DND-41 (cell line): ENCODE data around the gene DENND5B.

Source experiments
- ATAC-seq: fragments of 200-7000 bp; cut with Tn5 transposase; 3 replicates; pipeline ENCODE4 v1.9.1; 2021; ENCODE audit warnings: low read depth; ENCODE audit not compliant: insufficient read depth
- DNase-seq: peaks from one replicate; pipeline ENCODE4 v3.0.0-alpha.2; 2020
- H2AFZ ChIP-seq: 2 replicates; pipeline ENCODE4 v1.6.0; 2012; ENCODE audit warnings: low read depth, low read length
- H3K27ac ChIP-seq: 2 replicates; pipeline ENCODE4 v1.5.1; 2012; ENCODE audit warnings: low read length, inconsistent platforms
- H3K27me3 ChIP-seq: fragments of 200-600 bp; sonication (generic); 2 replicates; pipeline ENCODE4 v1.6.0; 2012; ENCODE audit warnings: low read length, mild to moderate bottlenecking, inconsistent platforms; ENCODE audit not compliant: insufficient read depth, poor library complexity
- H3K36me3 ChIP-seq: 2 replicates; pipeline ENCODE4 v1.5.1; 2012; ENCODE audit warnings: low read length, inconsistent platforms; ENCODE audit not compliant: insufficient read depth
- H3K4me1 ChIP-seq: 2 replicates; pipeline ENCODE4 v1.5.1; 2012; ENCODE audit warnings: mild to moderate bottlenecking, low read length; ENCODE audit not compliant: insufficient read depth
- H3K4me2 ChIP-seq: 2 replicates; pipeline ENCODE4 v1.6.0; 2012; ENCODE audit warnings: mild to moderate bottlenecking, moderate library complexity, low read length, inconsistent platforms; ENCODE audit not compliant: insufficient read depth
- H3K4me3 ChIP-seq, 2 experiments: fragments of 200-600 bp in 1 of 2; shearing (Covaris generic) in 1 of 2; 2 replicates each; pipeline ENCODE4 v1.5.1; 2012 to 2016; ENCODE audit warnings: inconsistent platforms in 2 of 2, low read length in 2 of 2, mild to moderate bottlenecking in 2 of 2, low read depth in 1 of 2, moderate library complexity in 1 of 2
- H3K79me2 ChIP-seq: 2 replicates; pipeline ENCODE4 v1.6.0; 2012; ENCODE audit warnings: low read length, inconsistent platforms; ENCODE audit not compliant: insufficient read depth
- H3K9ac ChIP-seq: 2 replicates; pipeline ENCODE4 v1.6.0; 2012; ENCODE audit warnings: low read depth, mild to moderate bottlenecking, inconsistent platforms, low read length, moderate library complexity
- H3K9me3 ChIP-seq: 2 replicates; pipeline ENCODE4 v1.5.1; 2012; ENCODE audit warnings: low read length, moderate library complexity, mild to moderate bottlenecking, inconsistent platforms; ENCODE audit not compliant: insufficient read depth, severe bottlenecking
- H4K20me1 ChIP-seq: 2 replicates; pipeline ENCODE4 v1.6.0; 2012; ENCODE audit warnings: low read length; ENCODE audit not compliant: insufficient read depth
- CTCF ChIP-seq: IDR thresholded peaks from 2 replicates; pipeline ENCODE4 v1.5.1; 2012; ENCODE audit warnings: borderline replicate concordance, low read length, moderate library complexity, mild to moderate bottlenecking; ENCODE audit not compliant: poor library complexity, severe bottlenecking; ENCODE audit errors: extremely low read depth
- EZH2 ChIP-seq: IDR thresholded peaks from 3 replicates; pipeline ENCODE4 v1.6.1; 2012; ENCODE audit warnings: borderline replicate concordance, low read depth, mild to moderate bottlenecking, moderate library complexity, low read length, inconsistent platforms; ENCODE audit not compliant: severe bottlenecking

Gene DENND5B

GRCh38 chr12:31631809-31632208 lies 40.9 kb upstream of the DENND5B start:
- Histone ChIP-seq H3K4me3 (no peak overlapping the region), H4K20me1 (no peaks in the 10 kb centered on the region), H3K9me3 (no peaks in the 10 kb centered on the region), H3K79me2 (no peaks in the 10 kb centered on the region), H3K4me1 (no peaks in the 10 kb centered on the region), H3K36me3 (no peaks in the 10 kb centered on the region), H3K9ac (no peak overlapping the region), H3K4me2 (no peak overlapping the region), H2AFZ (no peak overlapping the region), H3K27me3 (peaks cover 4% of the 10 kb centered on the region), H3K27ac (no peak overlapping the region)
- no peak for ATAC-seq
- no peak for DNase-seq
- TF ChIP-seq CTCF (no peak), EZH2 (no peak)

GRCh38 chr12:31631023-31631724 lies 40.2 kb upstream of the DENND5B start:
- Histone ChIP-seq H3K4me1 (no peaks in the 10 kb centered on the region), H4K20me1 (no peaks in the 10 kb centered on the region), H2AFZ (no peak overlapping the region), H3K36me3 (no peaks in the 10 kb centered on the region), H3K79me2 (no peaks in the 10 kb centered on the region), H3K9ac (no peak overlapping the region), H3K4me2 (no peak overlapping the region), H3K27ac (no peak overlapping the region), H3K4me3 (no peak overlapping the region), H3K27me3 (peaks cover 4% of the 10 kb centered on the region), H3K9me3 (no peaks in the 10 kb centered on the region)
- TF ChIP-seq CTCF: no peak
- no peak for TF ChIP-seq EZH2
- DNase-seq (no peak), ATAC-seq (no peak)

GRCh38 chr12:31629756-31630732 lies 39.1 kb upstream of the DENND5B start:
- Histone ChIP-seq H3K9ac (no peak overlapping the region), H3K4me1 (no peaks in the 10 kb centered on the region), H3K4me3 (no peak overlapping the region), H3K9me3 (no peaks in the 10 kb centered on the region), H3K27ac (no peak overlapping the region), H3K36me3 (no peaks in the 10 kb centered on the region), H3K4me2 (no peak overlapping the region), H3K79me2 (no peaks in the 10 kb centered on the region), H4K20me1 (no peaks in the 10 kb centered on the region), H3K27me3 (peaks cover 6% of the 10 kb centered on the region), H2AFZ (no peak overlapping the region)
- ATAC-seq (no peak), DNase-seq (no peak)
- TF ChIP-seq CTCF (no peak), EZH2 (no peak)
